H1 (cell line): ENCODE data around the gene SNRPA1.

ENCODE experiments used
- CHD2 ChIP-seq: IDR thresholded peaks from 2 replicates; pipeline ENCODE4 v1.6.1; 2012; ENCODE audit warnings: low read length, improper control_type of control experiment
- EZH2 ChIP-seq: fragments of 200-600 bp; sonication (generic); IDR thresholded peaks from 2 replicates; pipeline ENCODE4 v1.7.1; 2012; ENCODE audit warnings: low read depth, mild to moderate bottlenecking, moderate library complexity, low read length, inconsistent platforms; ENCODE audit not compliant: severe bottlenecking
- ZNF274 ChIP-seq: IDR thresholded peaks from 2 replicates; pipeline ENCODE4 v1.7.0; 2012; ENCODE audit warnings: low read length, borderline replicate concordance; ENCODE audit errors: extremely low read depth

- TF ChIP-seq CHD2: no peak
- no peak for TF ChIP-seq EZH2
- no peak for TF ChIP-seq ZNF274
Observed at GRCh38 chr15:101306341-101307047, 11.4 kb upstream of the SNRPA1 start.
